Calu3 (cell line): ENCODE data around the gene SUMF2. TPM values are rescaled to one million over a fixed set of nuclear protein-coding genes. Genes with fewer than 3 reads are reported as not detected.
"Not testable (repeated sequence)": the region's sequence is repeated elsewhere in the genome, so short reads cannot be mapped to it uniquely, and the experiment has no call there.

ENCODE experiments used
- Bru-seq: library from RNA; stranded (reverse); fragments of 400-500 nt; gene quantifications from one replicate; lab custom pipeline; 2021; lab: Mats Ljungman, UMichigan
- BruChase-seq, 2 experiments: library from RNA; stranded (reverse); fragments of 400-500 nt; gene quantifications; one replicate each; lab custom pipeline; 2021; lab: Mats Ljungman, UMichigan
- BruUV-seq: library from RNA; stranded (reverse); fragments of 400-500 nt; replicated peaks from 2 replicates; lab custom pipeline; 2021; lab: Mats Ljungman, UMichigan
- CTCF ChIA-PET: fragments of 300-600 bp; sonication (Branson Sonifier 250); formaldehyde crosslinking; loops from one replicate; lab custom pipeline; 2022; ENCODE audit warnings: antibody characterized with exemption; lab: Charles Lee
- DNase-seq: peaks from one replicate; pipeline ENCODE4 v3.0.0; 2022
- H3K27ac Mint-ChIP-seq: one replicate; pipeline ENCODE4 v1.8.0; 2022; ENCODE audit warnings: mixed read lengths; ENCODE audit not compliant: unreplicated experiment
- H3K27me3 Mint-ChIP-seq: one replicate; pipeline ENCODE4 v1.8.0; 2022; ENCODE audit warnings: mixed read lengths; ENCODE audit not compliant: unreplicated experiment
- H3K36me3 Mint-ChIP-seq: one replicate; pipeline ENCODE4 v1.8.0; 2022; ENCODE audit warnings: mild to moderate bottlenecking, moderate library complexity, mixed read lengths; ENCODE audit not compliant: insufficient read depth, unreplicated experiment
- H3K4me1 Mint-ChIP-seq: one replicate; pipeline ENCODE4 v1.8.0; 2022; ENCODE audit warnings: mild to moderate bottlenecking, low read depth, mixed read lengths; ENCODE audit not compliant: unreplicated experiment
- H3K4me3 Mint-ChIP-seq: one replicate; pipeline ENCODE4 v1.8.0; 2022; ENCODE audit warnings: mild to moderate bottlenecking, low read depth, moderate library complexity, mixed read lengths; ENCODE audit not compliant: unreplicated experiment
- H3K9me3 Mint-ChIP-seq: one replicate; pipeline ENCODE4 v1.8.0; 2022; ENCODE audit warnings: low read depth, mixed read lengths; ENCODE audit not compliant: unreplicated experiment
- intact Hi-C: fragments of 100-400 bp; cut with micrococcal nuclease; formaldehyde crosslinking; loops from one replicate; pipeline ENCODE4 v1.10.0; 2022; ENCODE audit not compliant: unreplicated experiment
- long read RNA-seq: library from polyadenylated mRNA; stranded (forward); transcript quantifications from one replicate; pipeline ENCODE4 v2.0.0, GENCODE V29; 2022
- total RNA-seq: library from RNA; stranded (reverse); gene quantifications from 2 replicates; pipeline ENCODE4 v1.2.3, GENCODE V29; 2022
- TF ChIP-seq, protein P1 (sequence below): fragments of 200-600 bp; IDR thresholded peaks from one replicate; pipeline ENCODE4 v1.8.0; 2022; ENCODE audit warnings: antibody characterized with exemption; ENCODE audit not compliant: unreplicated experiment

SUMF2 gene
- total RNA-seq: 226 and 255 TPM in 2 replicates
- percentile 86 among the genes with signal in this experiment for Bru-seq, nascent RNA
- percentile 87 among the genes with signal in this experiment for BruChase-seq, experiment 1, labeled RNA remaining after a 6-hour chase
- percentile 85 among the genes with signal in this experiment for BruChase-seq, experiment 2, labeled RNA remaining after a 2-hour chase
- long read RNA-seq, transcript SUMF2-205 (10 exons, 1,171 nt): minor isoform, 11 of 349 reads
- long read RNA-seq, transcript SUMF2-207 (8 exons, 1,792 nt): minor isoform, 10 of 349 reads
- long read RNA-seq, transcript SUMF2-208 (9 exons, 2,052 nt): major isoform, 216 of 349 reads
- long read RNA-seq, transcript SUMF2-204 (8 exons, 1,683 nt): minor isoform, 27 of 349 reads
- long read RNA-seq, partial matches to known transcripts: 10 of 349 reads
- long read RNA-seq, other reads (novel, unspliced or antisense): 55 of 349 reads

DNA sequence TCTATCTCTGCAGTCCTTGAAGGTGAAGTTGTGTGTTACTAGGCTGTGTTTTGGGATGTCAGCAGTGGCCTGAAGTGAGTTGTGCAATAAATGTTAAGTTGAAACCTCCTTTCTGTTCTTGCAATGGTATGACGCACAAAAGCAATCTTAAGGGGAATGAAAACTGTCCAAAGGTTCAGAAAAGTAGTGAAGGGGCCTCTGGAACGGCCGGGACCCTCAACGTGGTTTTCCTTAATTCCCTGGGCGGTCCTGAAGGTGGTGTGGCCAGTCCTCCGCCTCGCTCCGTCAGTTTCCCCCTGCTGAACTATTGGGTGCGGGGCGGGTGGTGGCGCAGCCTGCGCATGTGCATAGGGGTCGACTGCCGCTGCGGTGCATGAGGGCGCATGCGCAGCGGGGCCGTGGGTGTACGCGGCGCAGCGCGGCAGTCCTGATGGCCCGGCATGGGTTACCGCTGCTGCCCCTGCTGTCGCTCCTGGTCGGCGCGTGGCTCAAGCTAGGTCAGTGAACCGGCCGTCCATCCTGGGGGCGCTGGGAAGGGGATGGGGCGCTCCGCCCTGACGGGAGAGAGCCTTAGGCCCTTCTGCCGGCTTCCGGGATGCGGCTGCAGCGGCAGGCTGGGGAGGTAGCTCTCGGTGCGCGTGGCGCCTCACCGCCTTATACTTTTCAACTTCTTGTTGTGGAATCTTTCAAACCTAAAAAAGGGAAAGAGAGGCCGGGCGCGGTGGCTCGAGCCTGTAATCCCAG is at the start of gene SUMF2:
TSS of gene SUMF2 (plus strand) at position 405 of the 744 bp plus-strand sequence. CDS start at position 431, 26 bp downstream.
- peak; percentile 96 for DNase-seq
- intact Hi-C loops: no loop called here
- Mint-ChIP-seq H3K4me1 (peaks cover 51% of the 10 kb centered on the region), H3K27me3 (no peaks in the 10 kb centered on the region), H3K9me3 (no peaks in the 10 kb centered on the region), H3K4me3 (peak within 1 kb of the TSS; percentile 84), H3K36me3 (peaks cover 83% of the 10 kb centered on the region), H3K27ac (peak within 1 kb of the TSS; percentile 90)
- CTCF ChIA-PET: interaction anchor here (0.8 to 2.3 kb wide), 6 partner anchors 10 to 672 kb away, joined by 3 to 15 read pairs (median 5); partner anchors contain the start of genes CCT6A, CHCHD2 and PSPH
- TF ChIP-seq, protein P1, sequence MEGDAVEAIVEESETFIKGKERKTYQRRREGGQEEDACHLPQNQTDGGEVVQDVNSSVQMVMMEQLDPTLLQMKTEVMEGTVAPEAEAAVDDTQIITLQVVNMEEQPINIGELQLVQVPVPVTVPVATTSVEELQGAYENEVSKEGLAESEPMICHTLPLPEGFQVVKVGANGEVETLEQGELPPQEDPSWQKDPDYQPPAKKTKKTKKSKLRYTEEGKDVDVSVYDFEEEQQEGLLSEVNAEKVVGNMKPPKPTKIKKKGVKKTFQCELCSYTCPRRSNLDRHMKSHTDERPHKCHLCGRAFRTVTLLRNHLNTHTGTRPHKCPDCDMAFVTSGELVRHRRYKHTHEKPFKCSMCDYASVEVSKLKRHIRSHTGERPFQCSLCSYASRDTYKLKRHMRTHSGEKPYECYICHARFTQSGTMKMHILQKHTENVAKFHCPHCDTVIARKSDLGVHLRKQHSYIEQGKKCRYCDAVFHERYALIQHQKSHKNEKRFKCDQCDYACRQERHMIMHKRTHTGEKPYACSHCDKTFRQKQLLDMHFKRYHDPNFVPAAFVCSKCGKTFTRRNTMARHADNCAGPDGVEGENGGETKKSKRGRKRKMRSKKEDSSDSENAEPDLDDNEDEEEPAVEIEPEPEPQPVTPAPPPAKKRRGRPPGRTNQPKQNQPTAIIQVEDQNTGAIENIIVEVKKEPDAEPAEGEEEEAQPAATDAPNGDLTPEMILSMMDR: no peak
- TSS peak; percentile 62 for BruUV-seq

DNA sequence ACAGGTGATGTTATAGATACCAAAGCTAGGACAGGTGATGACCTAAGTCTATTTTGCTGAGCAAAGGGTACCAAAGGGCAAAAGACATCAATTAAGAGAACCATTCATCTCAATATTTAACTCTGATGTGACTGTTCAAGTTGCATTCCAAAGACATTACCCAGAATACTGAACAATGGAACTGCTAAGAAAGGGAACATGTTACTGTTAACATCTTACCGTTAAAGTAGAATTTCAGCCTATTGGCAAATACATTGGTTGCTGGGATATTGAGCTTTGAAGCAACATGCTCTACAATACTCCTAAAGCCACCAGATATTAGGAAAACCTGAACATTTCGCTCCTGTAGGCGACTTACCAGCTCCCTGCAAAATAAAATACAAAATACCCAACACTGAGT is 47.1 kb upstream of the SUMF2 start:
- H3K36me3 Mint-ChIP-seq: peaks cover 58% of the 10 kb centered on the region
- DNase-seq, BruUV-seq, H3K27me3 Mint-ChIP-seq, H3K27ac Mint-ChIP-seq, H3K9me3 Mint-ChIP-seq, intact Hi-C loops, CTCF ChIA-PET, H3K4me1 Mint-ChIP-seq, H3K4me3 Mint-ChIP-seq: not testable (repeated sequence)

DNA sequence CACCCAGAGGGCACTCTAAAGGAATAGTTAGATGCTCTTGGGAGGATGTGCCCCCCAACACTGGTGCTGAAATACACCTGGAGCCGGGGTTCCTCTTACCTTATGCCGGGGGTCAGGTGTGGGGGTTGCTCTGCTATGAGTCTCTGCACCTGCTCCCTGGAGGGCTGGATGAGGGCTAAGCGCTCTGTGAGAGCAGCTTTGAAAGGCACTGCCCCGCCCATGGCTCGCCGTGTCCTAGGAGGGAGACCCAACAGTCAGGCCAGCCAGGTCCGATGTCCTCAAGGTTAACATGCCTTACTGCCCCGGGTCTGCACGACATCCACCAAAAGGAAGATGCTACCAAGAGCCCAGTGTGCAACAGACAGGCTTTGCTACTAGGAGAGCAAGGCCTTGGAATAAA is 44.6 kb upstream of the SUMF2 start:
- TF ChIP-seq, protein P1: no peak
- no peak overlapping the region for H3K4me3 Mint-ChIP-seq
- intact Hi-C loops: no loop called here
- H3K9me3 Mint-ChIP-seq: no peaks in the 10 kb centered on the region
- DNase-seq: no peak
- CTCF ChIA-PET: no interaction called here
- BruUV-seq: no TSS peak
- no peak overlapping the region for H3K27ac Mint-ChIP-seq
- H3K4me1 Mint-ChIP-seq: no peaks in the 10 kb centered on the region
- H3K36me3 Mint-ChIP-seq: peaks cover 52% of the 10 kb centered on the region
- no peaks in the 10 kb centered on the region for H3K27me3 Mint-ChIP-seq

DNA sequence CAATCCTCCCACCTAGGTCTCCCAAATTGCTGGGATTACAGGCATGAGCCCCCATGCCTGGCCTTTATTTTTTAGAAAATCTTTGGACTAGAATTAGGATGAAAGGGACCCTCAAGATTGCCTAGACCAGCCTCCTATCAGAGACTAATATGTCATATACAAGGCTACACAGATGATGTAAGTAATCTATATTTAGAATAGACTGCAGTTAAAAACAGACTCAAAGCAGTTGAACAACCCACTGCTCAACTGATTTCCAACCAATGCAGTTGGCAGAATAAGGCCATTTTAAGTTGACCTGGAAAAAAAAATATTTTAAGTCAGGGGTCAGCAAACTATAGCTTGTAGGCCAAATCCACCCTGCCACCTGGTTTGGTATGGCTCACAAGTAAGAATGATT is 40.6 kb upstream of the SUMF2 start:
- TF ChIP-seq, protein P1: no peak
- no peak for DNase-seq
- no peaks in the 10 kb centered on the region for H3K9me3 Mint-ChIP-seq
- H3K4me3 Mint-ChIP-seq: no peak overlapping the region
- no TSS peak for BruUV-seq
- CTCF ChIA-PET: no interaction called here
- intact Hi-C loops: no loop called here
- H3K27ac Mint-ChIP-seq: no peak overlapping the region
- H3K27me3 Mint-ChIP-seq: no peaks in the 10 kb centered on the region
- H3K4me1 Mint-ChIP-seq: no peaks in the 10 kb centered on the region
- H3K36me3 Mint-ChIP-seq: peaks cover 68% of the 10 kb centered on the region
